HPDE6-E6E7 (cell line): ENCODE measurements around the gene CAD.

ENCODE experiments used
- DNase-seq: peaks from one replicate; pipeline ENCODE4 v3.0.0; 2011; ENCODE audit warnings: missing footprints; ENCODE audit errors: extremely low spot score

The CAD gene

GRCh38 chr2:27281442-27281841 is 64.3 kb downstream of the CAD start:
- no peak for DNase-seq

GRCh38 chr2:27281855-27282559 is 64.8 kb downstream of the CAD start, which contains the start of gene TRIM54:
Gene TRIM54 (plus strand): TSS chr2:27282429. CDS start chr2:27282732, 303 bp downstream.
- no peak for DNase-seq

- DNase-seq: no peak
Observed at GRCh38 chr2:27282892-27283291, 65.7 kb downstream of the CAD start.

GRCh38 chr2:27284996-27285395 is 67.8 kb downstream of the CAD start:
- DNase-seq: no peak

- no peak for DNase-seq
Observed at GRCh38 chr2:27285481-27285880, 68.3 kb downstream of the CAD start.

- no peak for DNase-seq
Observed at GRCh38 chr2:27288610-27289009, 71.4 kb downstream of the CAD start.

- no peak for DNase-seq
Observed at GRCh38 chr2:27290549-27290948, 73.4 kb downstream of the CAD start.

- DNase-seq: no peak
Observed at GRCh38 chr2:27291865-27292264, 74.7 kb downstream of the CAD start.
